MM.1S (cell line): ENCODE measurements around the gene FOXO6.

Experiments
- DNase-seq: peaks from one replicate; pipeline ENCODE4 v3.0.0-alpha.2; 2015
- H2AFZ ChIP-seq: fragments of 300-600 bp; sonication (generic); 2 replicates; pipeline ENCODE4 v1.6.0; 2016; ENCODE audit warnings: antibody characterized with exemption, low read length
- H3F3A ChIP-seq: fragments of 300-600 bp; sonication (generic); 2 replicates; pipeline ENCODE4 v1.6.1; 2016; ENCODE audit warnings: mild to moderate bottlenecking, antibody characterized with exemption, low read length, moderate library complexity, mixed read lengths; ENCODE audit not compliant: insufficient read depth
- H3K27ac ChIP-seq: fragments of 300-600 bp; sonication (generic); 2 replicates; pipeline ENCODE4 v1.5.1; 2016; ENCODE audit warnings: mild to moderate bottlenecking, low read length
- H3K27me3 ChIP-seq: fragments of 300-600 bp; sonication (generic); replicated peaks from 2 replicates; pipeline ENCODE4 v1.6.0; 2016; ENCODE audit warnings: low read length; ENCODE audit not compliant: insufficient read depth
- H3K36me3 ChIP-seq: fragments of 300-600 bp; sonication (generic); replicated peaks from 2 replicates; pipeline ENCODE4 v1.6.1; 2016; ENCODE audit warnings: mild to moderate bottlenecking, low read length, mixed read lengths; ENCODE audit not compliant: insufficient read depth
- H3K4me1 ChIP-seq: fragments of 300-600 bp; sonication (generic); 2 replicates; pipeline ENCODE4 v1.6.1; 2016; ENCODE audit warnings: low read length, mixed read lengths
- H3K4me2 ChIP-seq: fragments of 300-600 bp; sonication (generic); 2 replicates; pipeline ENCODE4 v1.6.0; 2016; ENCODE audit warnings: low read depth, low read length
- H3K4me3 ChIP-seq: fragments of 300-600 bp; sonication (generic); 2 replicates; pipeline ENCODE4 v1.5.1; 2016; ENCODE audit warnings: low read length, mixed read lengths
- H3K79me2 ChIP-seq: fragments of 300-600 bp; sonication (generic); 2 replicates; pipeline ENCODE4 v1.6.1; 2016; ENCODE audit warnings: mixed run types, low read length, mixed read lengths
- H3K9ac ChIP-seq: fragments of 300-600 bp; sonication (generic); 2 replicates; pipeline ENCODE4 v1.6.1; 2016; ENCODE audit warnings: low read length, mixed read lengths
- H3K9me2 ChIP-seq: fragments of 300-600 bp; sonication (generic); replicated peaks from 2 replicates; pipeline ENCODE4 v1.6.1; 2016; ENCODE audit warnings: mild to moderate bottlenecking, low read length, mixed read lengths; ENCODE audit not compliant: insufficient read depth
- H3K9me3 ChIP-seq: fragments of 300-600 bp; sonication (generic); replicated peaks from 2 replicates; pipeline ENCODE4 v1.6.1; 2016; ENCODE audit warnings: mild to moderate bottlenecking, low read length, mixed read lengths; ENCODE audit not compliant: insufficient read depth
- H4K20me1 ChIP-seq: fragments of 300-600 bp; sonication (generic); 2 replicates; pipeline ENCODE4 v1.6.1; 2016; ENCODE audit warnings: mild to moderate bottlenecking, low read length, moderate library complexity, mixed read lengths; ENCODE audit not compliant: insufficient read depth
- EZH2 ChIP-seq: fragments of 300-600 bp; sonication (generic); optimal IDR thresholded peaks from 2 replicates; pipeline ENCODE3; 2017; ENCODE audit warnings: low read depth, mild to moderate bottlenecking, antibody characterized with exemption, low read length, mixed read lengths
- EZH2phosphoT487 ChIP-seq: fragments of 300-600 bp; sonication (generic); IDR thresholded peaks from 2 replicates; pipeline ENCODE4 v1.6.1; 2018; ENCODE audit warnings: antibody characterized with exemption, low read length
- TF ChIP-seq, protein P1 (sequence below): fragments of 300-600 bp; sonication (generic); IDR thresholded peaks from 2 replicates; pipeline ENCODE4 v1.5.1; 2016; ENCODE audit warnings: antibody characterized with exemption, low read length, mixed read lengths

FOXO6 gene

DNA sequence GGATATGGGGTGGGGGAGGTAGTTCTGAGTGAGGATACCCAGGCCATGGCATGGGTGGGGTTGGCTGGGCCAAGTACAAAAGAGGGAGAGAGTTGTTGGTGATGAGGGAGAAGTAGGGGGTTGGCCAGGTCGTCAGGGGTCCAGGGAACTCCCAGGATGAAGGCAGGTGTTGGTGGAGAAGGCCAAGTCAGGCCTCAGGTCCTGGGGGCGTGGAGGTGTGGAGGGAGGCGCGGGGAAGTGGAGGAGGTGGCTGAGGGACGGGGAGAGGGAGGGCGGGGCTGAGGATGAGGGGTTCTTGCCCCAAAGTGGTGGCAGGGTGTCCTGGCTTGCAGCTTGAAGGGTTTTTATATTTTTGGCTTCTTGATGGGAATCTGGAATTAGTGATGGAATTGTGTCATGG lies 61.1 kb downstream of the FOXO6 start:
- TF ChIP-seq EZH2: no peak
- no peak for TF ChIP-seq EZH2phosphoT487
- TF ChIP-seq, protein P1, sequence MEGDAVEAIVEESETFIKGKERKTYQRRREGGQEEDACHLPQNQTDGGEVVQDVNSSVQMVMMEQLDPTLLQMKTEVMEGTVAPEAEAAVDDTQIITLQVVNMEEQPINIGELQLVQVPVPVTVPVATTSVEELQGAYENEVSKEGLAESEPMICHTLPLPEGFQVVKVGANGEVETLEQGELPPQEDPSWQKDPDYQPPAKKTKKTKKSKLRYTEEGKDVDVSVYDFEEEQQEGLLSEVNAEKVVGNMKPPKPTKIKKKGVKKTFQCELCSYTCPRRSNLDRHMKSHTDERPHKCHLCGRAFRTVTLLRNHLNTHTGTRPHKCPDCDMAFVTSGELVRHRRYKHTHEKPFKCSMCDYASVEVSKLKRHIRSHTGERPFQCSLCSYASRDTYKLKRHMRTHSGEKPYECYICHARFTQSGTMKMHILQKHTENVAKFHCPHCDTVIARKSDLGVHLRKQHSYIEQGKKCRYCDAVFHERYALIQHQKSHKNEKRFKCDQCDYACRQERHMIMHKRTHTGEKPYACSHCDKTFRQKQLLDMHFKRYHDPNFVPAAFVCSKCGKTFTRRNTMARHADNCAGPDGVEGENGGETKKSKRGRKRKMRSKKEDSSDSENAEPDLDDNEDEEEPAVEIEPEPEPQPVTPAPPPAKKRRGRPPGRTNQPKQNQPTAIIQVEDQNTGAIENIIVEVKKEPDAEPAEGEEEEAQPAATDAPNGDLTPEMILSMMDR: no peak
- no peak overlapping the region for H2AFZ ChIP-seq
- no peaks in the 10 kb centered on the region for H3K9me2 ChIP-seq
- no peak overlapping the region for H3K4me2 ChIP-seq
- H3K27ac ChIP-seq: no peak overlapping the region
- H3K9me3 ChIP-seq: no peaks in the 10 kb centered on the region
- H3F3A ChIP-seq: no peaks in the 10 kb centered on the region
- H3K9ac ChIP-seq: no peak overlapping the region
- H3K4me3 ChIP-seq: no peak overlapping the region
- H3K36me3 ChIP-seq: no peaks in the 10 kb centered on the region
- no peaks in the 10 kb centered on the region for H4K20me1 ChIP-seq
- no peaks in the 10 kb centered on the region for H3K79me2 ChIP-seq
- no peak for DNase-seq
- H3K4me1 ChIP-seq: no peaks in the 10 kb centered on the region
- H3K27me3 ChIP-seq: peaks cover 5% of the 10 kb centered on the region; the same call in 1 of the 2 replicates

DNA sequence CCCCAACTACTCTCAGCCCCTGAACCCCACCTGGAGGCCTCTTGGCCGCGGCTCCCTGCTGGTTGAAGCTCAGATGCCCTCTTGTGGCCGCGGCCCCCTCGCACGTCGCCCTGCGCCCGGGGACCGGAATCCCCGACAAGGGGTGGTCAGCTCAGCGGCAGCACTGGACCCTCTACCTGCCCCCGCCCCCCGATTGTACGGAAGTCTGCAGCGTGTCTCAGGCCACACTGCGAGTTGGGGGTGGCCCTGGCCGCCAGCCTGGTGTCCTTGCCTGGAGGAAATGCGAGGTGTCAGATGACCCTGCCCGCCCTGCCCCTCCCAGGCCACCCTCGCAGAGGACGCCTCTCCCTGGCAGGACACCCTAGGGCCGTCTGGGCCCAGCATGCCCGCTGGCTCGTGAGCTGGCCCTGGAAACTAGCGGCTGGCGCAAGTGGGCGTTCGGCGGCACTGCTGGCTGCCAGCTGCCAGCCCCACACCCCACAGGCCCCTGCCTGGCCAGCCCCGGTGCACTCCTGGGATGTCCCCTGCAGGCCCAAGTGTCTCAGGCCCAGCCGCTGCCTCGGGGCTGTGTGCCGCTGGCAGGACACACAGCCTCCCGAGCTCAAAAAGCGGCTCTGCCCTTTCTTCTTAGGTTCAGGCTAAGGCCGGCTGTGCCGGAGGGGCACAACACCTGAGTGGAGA lies 62.4 kb downstream of the FOXO6 start:
- H3K4me2 ChIP-seq: no peak overlapping the region
- no peaks in the 10 kb centered on the region for H3K9me3 ChIP-seq
- H3K27ac ChIP-seq: no peak overlapping the region
- H3K79me2 ChIP-seq: no peaks in the 10 kb centered on the region
- no peak for DNase-seq
- H3K9me2 ChIP-seq: no peaks in the 10 kb centered on the region
- no peaks in the 10 kb centered on the region for H4K20me1 ChIP-seq
- H3K36me3 ChIP-seq: no peaks in the 10 kb centered on the region
- no peaks in the 10 kb centered on the region for H3K4me1 ChIP-seq
- H3K27me3 ChIP-seq: peaks cover 1% of the 10 kb centered on the region; the same call in 1 of the 2 replicates
- no peak overlapping the region for H2AFZ ChIP-seq
- no peak overlapping the region for H3K9ac ChIP-seq
- H3K4me3 ChIP-seq: no peak overlapping the region
- H3F3A ChIP-seq: no peaks in the 10 kb centered on the region
- no peak for TF ChIP-seq EZH2phosphoT487
- TF ChIP-seq, protein P1: no peak
- no peak for TF ChIP-seq EZH2

DNA sequence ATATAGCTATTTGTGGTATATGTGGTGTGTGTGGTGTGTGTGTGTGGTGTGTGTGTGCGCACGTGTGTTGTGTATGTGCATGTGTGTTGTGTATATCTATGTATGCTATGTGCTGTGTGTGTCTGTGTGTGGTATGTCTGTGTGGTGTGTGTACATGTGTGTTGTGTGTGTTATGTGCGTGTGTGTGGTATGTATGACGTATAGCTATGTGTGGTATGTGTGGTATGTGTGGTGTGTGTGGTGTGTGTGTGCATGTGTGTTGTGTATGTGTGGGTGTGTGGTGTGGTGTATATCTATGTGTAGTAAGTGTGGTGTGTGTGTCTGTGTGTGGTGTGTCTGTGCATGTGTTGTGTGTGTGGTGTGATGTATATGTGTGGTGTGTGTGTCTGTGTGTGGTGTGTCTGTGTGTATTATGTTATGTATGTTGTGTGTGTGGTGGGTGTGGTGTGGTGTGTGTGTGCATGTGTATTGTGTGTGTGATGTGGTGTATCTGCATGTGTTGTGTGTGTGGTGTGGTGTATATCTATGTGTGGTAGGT lies 63.4 kb downstream of the FOXO6 start:
- no peak overlapping the region for H2AFZ ChIP-seq
- H3K9me3 ChIP-seq: no peaks in the 10 kb centered on the region
- H3K4me1 ChIP-seq: peaks cover 1% of the 10 kb centered on the region; the same call in 1 of the 2 replicates
- H3K79me2 ChIP-seq: no peaks in the 10 kb centered on the region
- no peak overlapping the region for H3K27ac ChIP-seq
- H3K4me3 ChIP-seq: no peak overlapping the region
- no peak overlapping the region for H3K9ac ChIP-seq
- no peaks in the 10 kb centered on the region; the same call in 1 of the 2 replicates for H3K27me3 ChIP-seq
- no peaks in the 10 kb centered on the region for H3K9me2 ChIP-seq
- DNase-seq: no peak
- H3F3A ChIP-seq: no peaks in the 10 kb centered on the region
- no peaks in the 10 kb centered on the region for H4K20me1 ChIP-seq
- no peak for TF ChIP-seq EZH2
- TF ChIP-seq EZH2phosphoT487: no peak
- TF ChIP-seq, protein P1: no peak
- no peak overlapping the region for H3K4me2 ChIP-seq
- no peaks in the 10 kb centered on the region for H3K36me3 ChIP-seq
